GM12864 (cell line): ENCODE measurements around the gene KIAA0825.
"Not testable (repeated sequence)": the region's sequence is repeated elsewhere in the genome, so short reads cannot be mapped to it uniquely, and the experiment has no call there.

ENCODE experiments used
- DNase-seq: peaks from one replicate; pipeline ENCODE4 v3.0.0-alpha.2; 2011; ENCODE audit warnings: low read depth
- H3K4me3 ChIP-seq: 2 replicates; pipeline ENCODE4 v1.5.1; 2011; ENCODE audit warnings: mild to moderate bottlenecking, low read depth, low read length, control low read depth
- TF ChIP-seq, protein P1 (sequence below): IDR thresholded peaks from 2 replicates; pipeline ENCODE4 v1.5.1; 2011; ENCODE audit warnings: low read depth, mild to moderate bottlenecking, moderate library complexity, low read length, control low read depth, inconsistent platforms; ENCODE audit errors: missing control alignments

The KIAA0825 gene

GRCh38 chr5:94360382-94361130 is 257.8 kb downstream of the KIAA0825 start:
- no peak overlapping the region for H3K4me3 ChIP-seq
- no peak for DNase-seq
- TF ChIP-seq, protein P1, sequence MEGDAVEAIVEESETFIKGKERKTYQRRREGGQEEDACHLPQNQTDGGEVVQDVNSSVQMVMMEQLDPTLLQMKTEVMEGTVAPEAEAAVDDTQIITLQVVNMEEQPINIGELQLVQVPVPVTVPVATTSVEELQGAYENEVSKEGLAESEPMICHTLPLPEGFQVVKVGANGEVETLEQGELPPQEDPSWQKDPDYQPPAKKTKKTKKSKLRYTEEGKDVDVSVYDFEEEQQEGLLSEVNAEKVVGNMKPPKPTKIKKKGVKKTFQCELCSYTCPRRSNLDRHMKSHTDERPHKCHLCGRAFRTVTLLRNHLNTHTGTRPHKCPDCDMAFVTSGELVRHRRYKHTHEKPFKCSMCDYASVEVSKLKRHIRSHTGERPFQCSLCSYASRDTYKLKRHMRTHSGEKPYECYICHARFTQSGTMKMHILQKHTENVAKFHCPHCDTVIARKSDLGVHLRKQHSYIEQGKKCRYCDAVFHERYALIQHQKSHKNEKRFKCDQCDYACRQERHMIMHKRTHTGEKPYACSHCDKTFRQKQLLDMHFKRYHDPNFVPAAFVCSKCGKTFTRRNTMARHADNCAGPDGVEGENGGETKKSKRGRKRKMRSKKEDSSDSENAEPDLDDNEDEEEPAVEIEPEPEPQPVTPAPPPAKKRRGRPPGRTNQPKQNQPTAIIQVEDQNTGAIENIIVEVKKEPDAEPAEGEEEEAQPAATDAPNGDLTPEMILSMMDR = no peak

- TF ChIP-seq, protein P1 = no peak
- no peak for DNase-seq
- no peak overlapping the region for H3K4me3 ChIP-seq
Measured at GRCh38 chr5:94359880-94360279, 258.5 kb downstream of the KIAA0825 start.

DNA sequence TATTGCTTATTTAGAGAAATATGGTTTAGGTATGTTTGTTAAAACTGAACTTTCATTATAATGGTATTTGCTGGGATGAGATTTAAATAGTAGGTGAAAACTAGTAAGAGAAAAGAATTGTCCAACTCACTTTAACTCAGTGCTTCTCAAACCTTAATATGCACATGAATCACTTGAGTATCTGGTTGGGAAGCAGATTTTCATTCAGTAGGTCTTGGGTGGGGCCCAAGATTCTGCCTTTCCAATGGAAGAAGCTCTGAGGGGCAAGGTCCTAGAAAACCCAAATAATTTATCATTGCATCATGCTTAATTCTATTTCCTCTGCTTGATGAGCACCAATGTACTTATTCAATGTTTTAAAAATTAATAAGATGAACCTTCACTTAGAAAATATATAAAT is 262.6 kb downstream of the KIAA0825 start:
- TF ChIP-seq, protein P1 = no peak

GRCh38 chr5:94354837-94355485 is 263.4 kb downstream of the KIAA0825 start:
- H3K4me3 ChIP-seq, DNase-seq: not testable (repeated sequence)

More for the DNA sequence above, 262.6 kb downstream of the KIAA0825 start:
- H3K4me3 ChIP-seq = no peak overlapping the region
- DNase-seq = no peak

GRCh38 chr5:94353605-94354004 is 264.8 kb downstream of the KIAA0825 start:
- TF ChIP-seq, protein P1 = no peak
- DNase-seq = no peak
- H3K4me3 ChIP-seq = no peak overlapping the region

DNA sequence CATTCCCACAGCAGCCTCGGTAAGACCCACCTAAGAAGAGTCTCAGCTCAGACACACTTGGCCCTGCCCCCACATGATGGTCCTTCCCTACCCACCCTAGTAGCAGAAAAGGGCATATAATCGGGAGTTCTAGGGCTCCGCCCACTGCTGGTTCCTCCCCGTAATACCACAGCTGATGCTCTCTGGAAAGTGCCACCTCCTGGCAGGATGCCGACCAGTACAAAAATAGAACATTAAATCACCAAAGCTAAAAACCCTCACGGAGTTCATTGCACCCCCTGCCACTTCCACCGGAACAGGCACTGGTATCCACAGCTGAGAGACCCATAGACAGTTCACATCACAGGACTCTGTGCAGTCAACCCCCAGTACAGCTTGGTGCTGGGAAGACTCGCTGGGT is 271.3 kb downstream of the KIAA0825 start:
- TF ChIP-seq, protein P1 = no peak
- no peak for DNase-seq

DNA sequence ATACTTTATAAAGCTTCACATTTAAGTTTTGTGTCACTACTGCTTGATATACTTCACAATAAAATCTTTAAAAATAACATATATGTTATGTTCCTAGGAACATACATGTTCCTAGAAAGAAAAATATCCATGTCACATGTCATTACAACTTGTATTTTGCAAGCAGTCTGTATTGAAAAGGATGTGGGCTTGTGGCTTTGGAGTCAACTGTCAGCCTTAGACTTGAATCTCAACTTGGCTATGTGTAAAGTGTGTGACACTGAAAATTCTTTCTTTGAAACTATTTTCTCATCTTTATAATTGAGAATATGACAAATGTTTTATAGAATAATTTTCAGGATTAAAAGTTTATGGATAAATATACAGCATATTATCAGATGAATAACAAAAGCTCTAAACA is 273.1 kb downstream of the KIAA0825 start:
- TF ChIP-seq, protein P1 = no peak
- H3K4me3 ChIP-seq = no peak overlapping the region
- DNase-seq = no peak

More for the DNA sequence above, 271.3 kb downstream of the KIAA0825 start:
- H3K4me3 ChIP-seq = no peak overlapping the region
